NCI-H82 treated with DMSO at 0.1 percent for 48 hours (cell line): ENCODE data around the gene CERS5.
A peak's percentile ranks its signal among the peaks of the same experiment; 100 is the strongest.
"Not testable (repeated sequence)": the region's sequence is repeated elsewhere in the genome, so short reads cannot be mapped to it uniquely, and the experiment has no call there.

ENCODE experiments used
- DNase-seq: peaks from one replicate; lab custom pipeline; 2025; ENCODE audit not compliant: unreplicated experiment; lab: John Stamatoyannopoulos, UW

The CERS5 gene

GRCh38 chr12:50187084-50187900 lies 20.1 kb upstream of the CERS5 start:
- DNase-seq: no peak

GRCh38 chr12:50186681-50187080 lies 19.5 kb upstream of the CERS5 start:
- DNase-seq: no peak

- DNase-seq: no peak
Observed at GRCh38 chr12:50185970-50186663, 18.9 kb upstream of the CERS5 start.

GRCh38 chr12:50185301-50185895 lies 18.2 kb upstream of the CERS5 start:
- DNase-seq: no peak

GRCh38 chr12:50184261-50184660 lies 17.1 kb upstream of the CERS5 start:
- no peak for DNase-seq

GRCh38 chr12:50182461-50182860 lies 15.3 kb upstream of the CERS5 start:
- DNase-seq: no peak

GRCh38 chr12:50181691-50182090 lies 14.5 kb upstream of the CERS5 start:
- no peak for DNase-seq

GRCh38 chr12:50175716-50176026 lies 8.5 kb upstream of the CERS5 start:
- DNase-seq: no peak

GRCh38 chr12:50174971-50175715 lies 8.0 kb upstream of the CERS5 start:
- DNase-seq: peak; percentile 36

- no peak for DNase-seq
Observed at GRCh38 chr12:50166799-50167048, 445 bp downstream of the CERS5 start.

- DNase-seq: no peak
Observed at GRCh38 chr12:50164963-50165362, 2.2 kb downstream of the CERS5 start.

GRCh38 chr12:50162230-50162629 lies 4.9 kb downstream of the CERS5 start:
- no peak for DNase-seq

- no peak for DNase-seq
Observed at GRCh38 chr12:50160643-50161042, 6.5 kb downstream of the CERS5 start.

- DNase-seq: no peak
Observed at GRCh38 chr12:50157259-50157658, 9.9 kb downstream of the CERS5 start.

GRCh38 chr12:50156641-50157040 lies 10.5 kb downstream of the CERS5 start:
- peak; percentile 78 for DNase-seq

- DNase-seq: not testable (repeated sequence)
Observed at GRCh38 chr12:50154947-50155346, 12.2 kb downstream of the CERS5 start.

- DNase-seq: no peak
Observed at GRCh38 chr12:50151047-50151687, 16.0 kb downstream of the CERS5 start.

GRCh38 chr12:50149311-50149710 lies 17.9 kb downstream of the CERS5 start:
- DNase-seq: no peak

GRCh38 chr12:50148011-50148410 lies 19.2 kb downstream of the CERS5 start:
- DNase-seq: not testable (repeated sequence)

GRCh38 chr12:50147281-50147680 lies 19.9 kb downstream of the CERS5 start:
- no peak for DNase-seq

GRCh38 chr12:50145439-50145838 lies 21.7 kb downstream of the CERS5 start:
- DNase-seq: no peak
